Esophagus (tissue), 2 donors: ENCODE data around the gene VDAC1. TPM values are rescaled to one million over a fixed set of nuclear protein-coding genes. Genes with fewer than 3 reads are reported as not detected.

Source experiments
- H3K27ac ChIP-seq, 2 donors: one replicate each; pipeline ENCODE4 v1.5.1; 2013; ENCODE audit warnings: low read depth in 2 of 2, mild to moderate bottlenecking in 2 of 2, inconsistent platforms in 1 of 2, low read length in 1 of 2, moderate library complexity in 1 of 2
- H3K27me3 ChIP-seq, 2 donors: one replicate each; pipeline ENCODE4 v1.6.1; 2013; ENCODE audit warnings: low read length in 2 of 2, control low read depth in 1 of 2, mild to moderate bottlenecking in 1 of 2; ENCODE audit not compliant: insufficient read depth in 2 of 2, control insufficient read depth in 1 of 2
- H3K36me3 ChIP-seq, 2 donors: one replicate each; pipeline ENCODE4 v1.6.1; 2013; ENCODE audit warnings: low read length in 1 of 2; ENCODE audit not compliant: control insufficient read depth in 2 of 2, insufficient read depth in 2 of 2
- H3K4me1 ChIP-seq, 2 donors: one replicate each; pipeline ENCODE4 v1.6.1; 2013; ENCODE audit warnings: low read length in 1 of 2; ENCODE audit not compliant: control insufficient read depth in 2 of 2, insufficient read depth in 2 of 2
- H3K4me3 ChIP-seq, 2 donors: one replicate each; pipeline ENCODE4 v1.5.1; 2013; ENCODE audit warnings: low read length in 2 of 2, mild to moderate bottlenecking in 2 of 2, low read depth in 1 of 2, moderate library complexity in 1 of 2
- H3K9me3 ChIP-seq, 2 donors: one replicate each; pipeline ENCODE4 v1.6.1; 2013; ENCODE audit warnings: mild to moderate bottlenecking in 2 of 2, low read depth in 1 of 2, low read length in 1 of 2, moderate library complexity in 1 of 2; ENCODE audit not compliant: control insufficient read depth in 2 of 2, insufficient read depth in 1 of 2
- WGBS, 2 donors: extraction: QIAGEN DNeasy Blood & Tissue Kit; methylation state at CpG; one replicate each; pipeline ENCODE4 v1.1.7; 2013; 5-methylcytosine and 5-hydroxymethylcytosine counted together
- polyA plus RNA-seq, 2 donors: library from polyadenylated mRNA; stranded (reverse); fragments of 200-250 nt; gene quantifications; one replicate each; pipeline ENCODE4 v1.2.3, GENCODE V29; 2013
- donor health status: healthy with polysubstance abuse.
- donor health status: Bipolar disorder and iron deficiency.

VDAC1 gene
- polyA plus RNA-seq, 2 donors: 154 to 167 TPM

DNA sequence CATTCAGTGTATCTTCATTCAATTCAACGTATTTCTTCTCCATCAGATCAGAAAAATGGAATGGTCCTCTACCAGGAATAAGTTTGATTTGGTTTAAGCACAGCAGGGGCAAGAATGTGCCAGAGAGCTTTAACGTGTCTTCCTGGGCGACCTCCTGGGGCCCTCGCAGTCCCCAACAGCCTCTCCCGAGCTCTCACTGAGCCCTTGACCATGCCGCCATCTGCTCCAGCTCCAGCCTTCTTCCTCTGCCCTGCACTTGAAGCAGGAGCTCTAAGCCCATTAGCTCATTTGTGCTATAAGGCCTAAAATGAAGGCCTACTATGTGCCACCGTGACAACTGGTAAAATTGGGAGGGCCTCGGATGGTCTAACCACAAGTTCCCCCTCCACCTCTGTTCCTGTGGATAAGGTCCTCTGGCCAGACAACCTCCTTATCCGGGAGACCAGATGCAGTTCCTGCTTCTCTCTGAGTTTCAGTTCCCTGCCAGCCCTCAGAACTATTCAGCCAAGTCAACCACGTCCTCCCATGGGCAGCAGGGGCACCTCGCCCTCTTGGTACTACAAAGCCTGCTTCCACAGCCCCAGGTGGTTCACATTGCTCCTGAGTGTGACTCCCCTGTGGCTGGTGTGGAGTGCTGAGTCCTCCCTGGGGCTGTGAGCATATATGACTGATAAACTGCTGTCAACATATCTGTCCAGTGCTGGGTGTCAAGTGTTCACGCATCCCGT, 72.2 kb downstream of the VDAC1 start:
- H3K4me3 ChIP-seq: no peak overlapping the region
- no peaks in the 10 kb centered on the region for H3K27me3 ChIP-seq
- peaks cover 0 to 3% of the 10 kb centered on the region in 2 donors for H3K9me3 ChIP-seq
- no peak overlapping the region for H3K27ac ChIP-seq
- WGBS, 2 donors: 79 to 85% methylated on average over 13 of the region's 13 CpGs
- no peaks in the 10 kb centered on the region for H3K4me1 ChIP-seq
- no peaks in the 10 kb centered on the region for H3K36me3 ChIP-seq

DNA sequence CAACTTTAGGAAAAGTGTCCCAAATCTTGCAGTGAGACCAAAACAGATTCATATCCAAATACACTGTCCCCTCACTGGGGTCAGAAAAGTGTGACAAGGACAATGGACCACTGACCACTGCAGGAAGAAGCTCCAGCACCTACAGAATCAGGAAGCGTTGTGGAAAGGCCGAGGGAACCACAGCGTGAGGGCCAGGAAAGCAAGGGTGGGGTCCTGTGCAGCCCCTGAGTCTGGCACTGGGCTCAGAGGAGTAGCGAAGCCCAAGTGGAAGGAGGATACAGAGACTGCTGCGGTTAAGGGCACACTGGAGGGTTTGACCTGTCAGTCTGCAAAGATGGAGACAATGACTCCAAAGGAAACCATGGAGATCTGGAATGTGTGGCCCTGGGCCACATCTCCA, 73.2 kb downstream of the VDAC1 start:
- no peaks in the 10 kb centered on the region for H3K4me1 ChIP-seq
- peaks cover 0 to 3% of the 10 kb centered on the region in 2 donors for H3K9me3 ChIP-seq
- H3K4me3 ChIP-seq: no peak overlapping the region
- no peaks in the 10 kb centered on the region for H3K36me3 ChIP-seq
- H3K27me3 ChIP-seq: no peaks in the 10 kb centered on the region
- no peak overlapping the region for H3K27ac ChIP-seq
- 94 to 96% methylated on average over 5 of the region's 5 CpGs for WGBS, 2 donors

DNA sequence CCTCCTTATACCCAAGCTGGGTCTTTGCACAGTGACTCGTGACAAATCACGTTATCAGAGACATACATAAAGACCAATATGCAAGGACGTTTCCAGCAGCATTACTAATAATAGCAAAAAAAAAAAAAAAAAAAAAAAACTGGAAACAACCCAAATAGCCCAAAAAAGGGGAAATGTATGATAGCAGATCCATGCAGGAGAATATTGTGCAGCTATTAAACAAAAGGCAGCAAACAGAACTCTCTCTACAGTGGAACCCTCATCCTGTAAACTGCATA, 74.0 kb downstream of the VDAC1 start:
- no peak overlapping the region for H3K27ac ChIP-seq
- H3K4me3 ChIP-seq: no peak overlapping the region
- no peaks in the 10 kb centered on the region for H3K4me1 ChIP-seq
- WGBS, 2 donors: 51 to 59% methylated on average over 3 of the region's 3 CpGs
- no peaks in the 10 kb centered on the region for H3K9me3 ChIP-seq
- H3K36me3 ChIP-seq: no peaks in the 10 kb centered on the region
- no peaks in the 10 kb centered on the region for H3K27me3 ChIP-seq

DNA sequence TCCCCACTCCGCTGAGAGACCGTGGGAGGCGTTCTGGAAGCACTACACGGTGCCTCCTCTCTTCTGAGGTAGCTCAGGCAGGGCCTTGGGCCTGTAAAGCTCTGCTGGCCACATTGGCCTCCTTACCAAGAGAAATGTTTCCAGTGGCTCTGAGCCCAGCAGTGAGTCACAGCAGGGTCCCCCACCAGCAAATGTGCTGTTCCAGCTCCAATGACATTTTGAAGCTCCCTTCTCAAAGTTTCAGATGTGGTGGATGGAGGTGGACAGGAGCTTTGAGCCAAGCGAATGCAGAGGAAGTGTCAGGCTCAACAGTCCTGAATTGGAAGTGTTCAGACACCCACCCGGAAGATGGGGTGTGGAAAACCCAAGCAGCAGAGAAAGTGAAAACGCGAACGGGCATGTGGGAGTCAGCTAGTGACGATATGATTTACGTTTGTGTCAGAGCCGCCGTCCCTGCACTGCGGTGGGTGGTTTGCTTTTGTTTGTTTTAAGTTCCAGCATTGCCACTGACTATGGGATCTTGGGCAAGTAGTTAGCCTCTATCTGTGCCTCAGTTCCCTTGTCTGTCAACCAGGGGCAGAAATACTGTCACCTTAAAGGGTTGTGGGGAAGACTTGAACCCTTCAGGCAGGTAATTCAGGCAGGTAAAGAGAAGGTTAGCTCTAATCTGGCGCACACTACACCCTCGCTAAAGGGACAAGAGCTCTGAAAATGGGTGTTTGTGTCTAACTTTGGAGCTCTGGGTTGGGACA, 74.5 kb downstream of the VDAC1 start:
- Histone ChIP-seq H3K36me3 (no peaks in the 10 kb centered on the region), H3K4me1 (no peaks in the 10 kb centered on the region)
- 66 to 72% methylated on average over 16 of the region's 16 CpGs for WGBS, 2 donors

GRCh38 chr5:133928587-133929393, 76.0 kb downstream of the VDAC1 start:
- no peaks in the 10 kb centered on the region for H3K9me3 ChIP-seq
- H3K27ac ChIP-seq: no peak overlapping the region
- H3K27me3 ChIP-seq: no peaks in the 10 kb centered on the region
- no peak overlapping the region for H3K4me3 ChIP-seq
- 79 to 81% methylated on average over 9 of the region's 9 CpGs for WGBS, 2 donors
- no peaks in the 10 kb centered on the region for H3K36me3 ChIP-seq
- no peaks in the 10 kb centered on the region for H3K4me1 ChIP-seq

More for the DNA sequence above, 74.5 kb downstream of the VDAC1 start:
- Histone ChIP-seq H3K27me3 (no peaks in the 10 kb centered on the region), H3K27ac (no peak overlapping the region), H3K4me3 (no peak overlapping the region), H3K9me3 (no peaks in the 10 kb centered on the region)

GRCh38 chr5:133927300-133928180, 77.2 kb downstream of the VDAC1 start:
- no peak overlapping the region for H3K27ac ChIP-seq
- H3K4me3 ChIP-seq: no peak overlapping the region
- H3K27me3 ChIP-seq: no peaks in the 10 kb centered on the region
- no peaks in the 10 kb centered on the region for H3K4me1 ChIP-seq
- no peaks in the 10 kb centered on the region for H3K36me3 ChIP-seq
- WGBS, 2 donors: 74% methylated on average over 13 of the region's 13 CpGs
- H3K9me3 ChIP-seq: no peaks in the 10 kb centered on the region

DNA sequence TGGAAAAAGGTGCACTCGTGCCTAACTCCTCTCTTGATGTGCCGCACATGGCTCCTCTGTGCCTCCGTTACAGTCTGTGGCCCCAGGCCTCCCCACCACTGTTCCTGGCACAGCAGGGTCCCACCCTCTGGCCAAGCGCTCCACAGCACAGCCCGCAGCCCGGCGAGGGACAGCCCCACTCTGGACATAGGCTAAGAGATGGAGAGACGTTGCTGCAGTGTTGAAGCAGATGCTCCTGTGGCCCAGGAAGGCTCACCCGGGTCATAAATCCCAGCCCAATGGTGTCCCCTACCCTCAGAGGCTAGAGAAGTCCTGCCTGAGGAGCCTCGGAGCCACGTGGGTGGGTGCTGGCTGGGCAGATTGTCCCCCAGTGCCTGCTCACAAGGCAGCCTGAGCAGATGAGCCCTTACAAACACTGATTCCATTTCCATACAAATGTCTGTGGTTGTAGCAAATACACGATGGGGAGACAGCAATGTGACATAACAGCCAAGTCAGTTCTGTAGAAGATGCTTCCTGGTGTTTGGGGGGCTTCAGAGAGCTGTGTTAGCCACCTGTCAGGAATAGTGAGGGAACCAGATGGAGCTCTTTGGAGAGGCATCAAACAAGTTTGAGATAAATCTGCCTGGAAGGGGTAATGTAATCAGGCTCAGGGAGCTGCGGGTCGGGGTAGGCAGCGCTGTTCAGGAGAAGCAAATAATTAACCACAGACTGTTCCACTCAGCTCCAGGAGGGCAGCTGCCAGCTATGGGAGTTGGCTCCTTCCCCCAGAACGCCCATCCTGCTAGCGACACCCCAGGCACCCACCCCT, 78.1 kb downstream of the VDAC1 start:
- no peaks in the 10 kb centered on the region for H3K4me1 ChIP-seq
- no peaks in the 10 kb centered on the region for H3K9me3 ChIP-seq
- 72 to 79% methylated on average over 17 of the region's 17 CpGs for WGBS, 2 donors
- H3K27ac ChIP-seq: no peak overlapping the region
- H3K36me3 ChIP-seq: no peaks in the 10 kb centered on the region
- H3K27me3 ChIP-seq: no peaks in the 10 kb centered on the region
- no peak overlapping the region for H3K4me3 ChIP-seq

DNA sequence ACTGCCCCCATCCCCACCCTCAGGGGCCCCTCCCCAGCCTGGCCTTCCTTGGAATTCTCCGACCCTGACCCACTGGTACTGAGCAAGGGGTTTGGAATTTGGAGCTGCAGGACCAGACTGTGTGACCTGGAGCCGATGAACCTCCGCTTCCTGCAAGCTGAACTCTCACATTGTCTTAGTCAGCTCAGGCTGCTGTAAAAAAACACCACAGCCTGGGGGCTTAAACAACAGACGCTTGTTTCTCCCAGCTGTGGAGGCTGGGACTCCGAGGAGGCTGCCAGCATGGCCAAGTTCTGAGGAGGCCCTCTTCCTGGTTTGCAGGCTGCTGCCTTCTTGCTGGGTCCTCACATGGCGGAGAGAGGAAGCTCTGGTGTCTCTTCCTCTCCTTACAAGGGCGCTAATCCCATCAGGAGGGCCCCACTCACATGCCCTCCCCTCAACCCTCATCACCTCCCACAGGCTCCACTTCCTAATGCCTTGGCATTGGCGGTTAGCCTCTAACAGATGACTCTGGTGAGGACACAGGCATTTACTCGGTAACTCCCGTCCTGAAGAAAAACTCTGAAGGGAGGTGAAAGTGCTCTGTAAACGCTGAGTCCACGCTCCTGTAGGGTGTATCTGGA, 78.8 kb downstream of the VDAC1 start:
- 92% methylated on average over 12 of the region's 12 CpGs for WGBS, 2 donors
- H3K27me3 ChIP-seq: no peaks in the 10 kb centered on the region

More for the DNA sequence above, 78.8 kb downstream of the VDAC1 start:
- Histone ChIP-seq H3K9me3 (no peaks in the 10 kb centered on the region), H3K4me3 (no peak overlapping the region), H3K36me3 (no peaks in the 10 kb centered on the region), H3K4me1 (no peaks in the 10 kb centered on the region), H3K27ac (no peak overlapping the region)
